ENCODE measurements around the gene ECE1. TPM values are rescaled to one million over a fixed set of nuclear protein-coding genes. Genes with fewer than 3 reads are reported as not detected.

Gene ECE1
- total and polyA plus RNA-seq, 10 of the 15 experiments (the other 5 are each of a cell fraction or from before 2014, with no cell fraction given) = 0.97 to 81.0 (median 37.0) TPM

DNA sequence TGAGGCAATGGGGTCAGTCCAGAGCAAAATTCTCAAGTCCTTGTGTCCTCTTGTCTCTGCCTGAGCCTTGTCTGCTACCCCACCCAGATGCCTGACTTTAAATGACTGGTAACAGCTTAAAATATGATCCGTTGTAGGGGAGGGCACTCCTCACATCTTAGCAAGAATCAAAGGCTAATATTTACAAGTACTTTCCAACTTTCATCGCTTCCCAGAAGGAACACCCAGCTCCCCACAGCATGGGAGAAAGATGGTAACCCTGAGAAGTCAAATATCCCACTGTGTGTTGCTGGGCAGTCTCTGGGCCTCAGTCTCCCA, 5.2 kb downstream of the ECE1 start (continued):
- TF ChIP-seq ASH2L (IDR thresholded peaks at IDR 0.05; ENCODE audit: borderline replicate concordance, low read depth) = no peak

DNA sequence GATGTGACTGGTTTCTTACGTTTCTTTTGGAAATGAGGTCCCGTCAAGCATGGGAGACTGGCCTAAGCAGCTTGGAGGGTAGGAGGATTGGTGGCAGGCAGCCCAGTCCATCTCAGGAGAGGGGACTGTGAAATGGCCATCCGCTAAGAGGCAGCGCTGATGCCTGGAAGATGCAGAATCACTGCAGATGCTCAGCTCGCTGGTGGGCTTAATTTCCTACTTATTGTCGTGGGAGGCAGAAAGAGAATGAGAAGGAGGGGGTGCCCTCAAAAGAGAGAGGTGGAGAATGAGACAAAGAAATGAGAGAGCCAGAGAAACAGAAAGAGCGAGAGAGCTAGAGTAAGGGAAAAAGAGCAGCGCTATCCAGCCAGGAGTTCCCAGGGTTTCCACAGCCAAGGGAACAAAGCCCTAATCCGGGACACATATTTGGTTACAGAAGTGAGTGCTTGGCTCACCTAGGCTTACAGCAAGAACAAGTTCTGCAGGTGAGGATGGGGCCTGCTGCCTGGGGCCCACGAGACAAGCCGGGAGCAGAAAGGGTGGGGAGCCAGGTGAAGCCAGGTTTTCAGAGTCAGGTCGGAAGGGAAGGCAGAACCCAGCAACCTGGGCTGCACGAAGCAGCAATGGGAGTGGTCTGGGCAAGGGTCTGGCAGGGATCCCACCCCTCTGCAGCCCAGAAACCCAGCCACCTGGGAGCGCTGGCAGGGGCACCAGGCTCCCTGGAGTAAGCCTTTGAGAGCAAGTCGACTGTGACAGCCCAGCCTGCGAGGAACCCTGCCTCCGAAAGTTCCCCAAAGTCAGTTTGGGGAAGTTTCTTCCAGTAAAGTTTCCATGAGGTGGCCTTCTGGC, 5.8 kb downstream of the ECE1 start:
- intact Hi-C loops (cut with micrococcal nuclease; ENCODE audit: unreplicated experiment) = no loop called here
- no peaks in the 10 kb centered on the region for H3K9me3 ChIP-seq (replicated peaks; ENCODE audit: control insufficient read depth, insufficient read depth, low read length)
- no peak overlapping the region for H3K4me3 ChIP-seq
- in situ Hi-C loops (cut with MboI) = no loop called here
- CTCF ChIA-PET = interaction anchor here (0.9 to 19.3 kb wide), 2 partner anchors 14 to 29 kb away, joined by 3 to 131 read pairs; no protein-coding TSS in a partner anchor
- H2AFZ ChIP-seq (ENCODE audit: control insufficient read depth, low read depth, low read length) = no peak overlapping the region
- H3K27ac ChIP-seq (ENCODE audit: control insufficient read depth, insufficient read depth) = no peak overlapping the region
- TF ChIP-seq, protein P1, sequence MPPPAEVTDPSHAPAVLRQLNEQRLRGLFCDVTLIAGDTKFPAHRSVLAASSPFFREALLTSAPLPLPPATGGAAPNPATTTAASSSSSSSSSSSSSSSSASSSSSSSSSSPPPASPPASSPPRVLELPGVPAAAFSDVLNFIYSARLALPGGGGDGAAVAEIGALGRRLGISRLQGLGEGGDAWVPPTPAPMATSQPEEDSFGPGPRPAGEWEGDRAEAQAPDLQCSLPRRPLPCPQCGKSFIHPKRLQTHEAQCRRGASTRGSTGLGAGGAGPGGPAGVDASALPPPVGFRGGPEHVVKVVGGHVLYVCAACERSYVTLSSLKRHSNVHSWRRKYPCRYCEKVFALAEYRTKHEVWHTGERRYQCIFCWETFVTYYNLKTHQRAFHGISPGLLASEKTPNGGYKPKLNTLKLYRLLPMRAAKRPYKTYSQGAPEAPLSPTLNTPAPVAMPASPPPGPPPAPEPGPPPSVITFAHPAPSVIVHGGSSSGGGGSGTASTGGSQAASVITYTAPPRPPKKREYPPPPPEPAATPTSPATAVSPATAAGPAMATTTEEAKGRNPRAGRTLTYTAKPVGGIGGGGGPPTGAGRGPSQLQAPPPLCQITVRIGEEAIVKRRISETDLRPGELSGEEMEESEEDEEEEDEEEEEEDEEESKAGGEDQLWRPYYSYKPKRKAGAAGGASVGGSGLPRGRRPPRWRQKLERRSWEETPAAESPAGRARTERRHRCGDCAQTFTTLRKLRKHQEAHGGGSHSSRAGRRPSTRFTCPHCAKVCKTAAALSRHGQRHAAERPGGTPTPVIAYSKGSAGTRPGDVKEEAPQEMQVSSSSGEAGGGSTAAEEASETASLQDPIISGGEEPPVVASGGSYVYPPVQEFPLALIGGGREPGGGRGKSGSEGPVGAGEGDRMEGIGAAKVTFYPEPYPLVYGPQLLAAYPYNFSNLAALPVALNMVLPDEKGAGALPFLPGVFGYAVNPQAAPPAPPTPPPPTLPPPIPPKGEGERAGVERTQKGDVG (CRISPR knock-in tag; IDR thresholded peaks at IDR 0.05) = no peak
- no peak for TF ChIP-seq STAT3 (IDR thresholded peaks at IDR 0.05; ENCODE audit: low read depth, low read length)
- no peak for TF ChIP-seq ZNF217 (IDR thresholded peaks at IDR 0.05)
- TF ChIP-seq NRF1 (conservative IDR thresholded peaks at IDR 0.05; ENCODE audit: low read depth, low read length) = no peak
- SMC1A ChIA-PET (ENCODE audit: uncharacterized antibody, unreplicated experiment) = no interaction called here
- no peak for ATAC-seq
- H3K9ac ChIP-seq (ENCODE audit: control insufficient read depth, insufficient read depth, low read length) = no peak overlapping the region
- no TSS peak for BruUV-seq (replicated peaks)
- H4K20me1 ChIP-seq (ENCODE audit: control insufficient read depth, insufficient read depth) = peaks cover 6% of the 10 kb centered on the region
- POLR2A ChIA-PET = interaction anchor here (0.6 kb wide), 1 partner anchor 40 kb away, joined by 3 read pairs; no protein-coding TSS in a partner anchor
- H3K79me2 ChIP-seq (ENCODE audit: control insufficient read depth, insufficient read depth, low read length) = no peaks in the 10 kb centered on the region; the same call in 1 of the 2 replicates
- DNase-seq (ENCODE audit: low read depth, low spot score) = no peak
- H3K36me3 ChIP-seq (ENCODE audit: control insufficient read depth in 2 of 2, insufficient read depth in 2 of 2, low read length in 1 of 2) = peaks cover 0 to 7% of the 10 kb centered on the region in 2 experiments; a peak in 2 of 4 replicates
- FAIRE-seq = no peak
- no peaks in the 10 kb centered on the region for H3K27me3 ChIP-seq (replicated peaks in 1 of 2; ENCODE audit: control insufficient read depth in 2 of 2, insufficient read depth in 2 of 2, low read length in 1 of 2)
- 78% methylated on average over 16 of the region's 17 CpGs for WGBS (ENCODE audit: insufficient coverage, insufficient replicate concordance, low lambda C conversion rate, missing lambda C conversion rate)
- RAD21 ChIA-PET (ENCODE audit: unreplicated experiment) = no interaction called here
- peaks cover 15% of the 10 kb centered on the region for H3K4me1 ChIP-seq (ENCODE audit: control insufficient read depth, insufficient read depth, low read length)
- H3K4me2 ChIP-seq (ENCODE audit: control insufficient read depth, insufficient read depth) = no peak overlapping the region

Measured in GM12878 (cell line).